ENCODE measurements around the gene UGT8. TPM values are rescaled to one million over a fixed set of nuclear protein-coding genes. Genes with fewer than 3 reads are reported as not detected.

The UGT8 gene
- total RNA-seq, 2 experiments from 2014 or later = 17.5 to 18.5 TPM

GRCh38 chr4:114599903-114600552 lies 1.4 kb downstream of the UGT8 start:
- ChIA-PET POLR2A (interaction anchor here (1.5 kb wide), 1 partner anchor 15 kb away, joined by 6 read pairs; no protein-coding TSS in a partner anchor), CTCF (ENCODE audit: unreplicated experiment) (interaction anchor here (1.6 kb wide), 1 partner anchor 59 kb away, joined by 3 read pairs; no protein-coding TSS in a partner anchor)
- intact Hi-C loops (cut with micrococcal nuclease; ENCODE audit: unreplicated experiment) = loop anchor here (1.0 to 10.0 kb wide), 4 partner anchors 59 to 1965 kb away; partner anchors contain the start of genes CAMK2D, LARP7 and ZGRF1
- Histone ChIP-seq H3K27ac (ENCODE audit: low read depth, low read length, poor library complexity, severe bottlenecking) (no peak overlapping the region), H3K9me2 (ENCODE audit: insufficient read depth, low read length) (no peaks in the 10 kb centered on the region), H3K9me3 (ENCODE audit: low read length) (no peaks in the 10 kb centered on the region), H4K20me1 (ENCODE audit: insufficient read depth, low read length) (peaks cover 5% of the 10 kb centered on the region; the same call in 1 of the 2 replicates), H3K4me2 (ENCODE audit: low read length) (peak overlapping the region; percentile 84), H2AFZ (ENCODE audit: low read length) (peak overlapping the region; percentile 31; the same call in 1 of the 2 replicates), H3K4me1 (ENCODE audit: insufficient read depth, low read length, poor library complexity, severe bottlenecking) (peaks cover 46% of the 10 kb centered on the region), H3K79me2 (ENCODE audit: insufficient read depth, low read depth, low read length) (peaks cover 57% of the 10 kb centered on the region), H3K4me3 (ENCODE audit: low read depth, low read length, poor library complexity, severe bottlenecking) (peak overlapping the region; percentile 93), H3K36me3 (ENCODE audit: insufficient read depth, low read length) (no peaks in the 10 kb centered on the region)
- no TSS peak for BruUV-seq (replicated peaks)
- DNase-seq (ENCODE audit: low spot score) = peak; percentile 39
- TF ChIP-seq EZH2phosphoT487 (IDR thresholded peaks at IDR 0.05; ENCODE audit: borderline replicate concordance, low read depth, low read length) (no peak), CTCF (conservative IDR thresholded peaks at IDR 0.05; ENCODE audit: low read length) (no peak)

- peaks cover 5% of the 10 kb centered on the region; the same call in 1 of the 2 replicates for H4K20me1 ChIP-seq (ENCODE audit: insufficient read depth, low read length)
- intact Hi-C loops (cut with micrococcal nuclease; ENCODE audit: unreplicated experiment) = loop anchor here (5.0 to 10.0 kb wide), 3 partner anchors 838 to 1966 kb away; partner anchors contain the start of genes CAMK2D, LARP7 and ZGRF1
- CTCF ChIA-PET (ENCODE audit: unreplicated experiment) = no interaction called here
Observed at GRCh38 chr4:114600672-114601071, 2.1 kb downstream of the UGT8 start.

More at GRCh38 chr4:114600672-114601071, 2.1 kb downstream of the UGT8 start:
- Histone ChIP-seq H3K4me1 (ENCODE audit: insufficient read depth, low read length, poor library complexity, severe bottlenecking) (peaks cover 52% of the 10 kb centered on the region), H3K4me2 (ENCODE audit: low read length) (peak overlapping the region; percentile 84), H2AFZ (ENCODE audit: low read length) (no peak overlapping the region; the same call in 1 of the 2 replicates), H3K27ac (ENCODE audit: low read depth, low read length, poor library complexity, severe bottlenecking) (no peak overlapping the region), H3K4me3 (ENCODE audit: low read depth, low read length, poor library complexity, severe bottlenecking) (peak overlapping the region; percentile 93), H3K9me3 (ENCODE audit: low read length) (no peaks in the 10 kb centered on the region), H3K79me2 (ENCODE audit: insufficient read depth, low read depth, low read length) (peaks cover 63% of the 10 kb centered on the region), H3K36me3 (ENCODE audit: insufficient read depth, low read length) (no peaks in the 10 kb centered on the region), H3K9me2 (ENCODE audit: insufficient read depth, low read length) (no peaks in the 10 kb centered on the region)
- POLR2A ChIA-PET = interaction anchor here (0.9 kb wide), 1 partner anchor 62 kb away, joined by 3 read pairs; no protein-coding TSS in a partner anchor
- TSS peak; percentile 42 for BruUV-seq (replicated peaks)
- no peak for DNase-seq (ENCODE audit: low spot score)
- TF ChIP-seq CTCF (conservative IDR thresholded peaks at IDR 0.05; ENCODE audit: low read length) (no peak), EZH2phosphoT487 (IDR thresholded peaks at IDR 0.05; ENCODE audit: borderline replicate concordance, low read depth, low read length) (no peak)
